ENCODE results near the gene SLC44A5.
"Not testable (repeated sequence)": the region's sequence is repeated elsewhere in the genome, so short reads cannot be mapped to it uniquely, and the experiment has no call there.

The SLC44A5 gene

DNA sequence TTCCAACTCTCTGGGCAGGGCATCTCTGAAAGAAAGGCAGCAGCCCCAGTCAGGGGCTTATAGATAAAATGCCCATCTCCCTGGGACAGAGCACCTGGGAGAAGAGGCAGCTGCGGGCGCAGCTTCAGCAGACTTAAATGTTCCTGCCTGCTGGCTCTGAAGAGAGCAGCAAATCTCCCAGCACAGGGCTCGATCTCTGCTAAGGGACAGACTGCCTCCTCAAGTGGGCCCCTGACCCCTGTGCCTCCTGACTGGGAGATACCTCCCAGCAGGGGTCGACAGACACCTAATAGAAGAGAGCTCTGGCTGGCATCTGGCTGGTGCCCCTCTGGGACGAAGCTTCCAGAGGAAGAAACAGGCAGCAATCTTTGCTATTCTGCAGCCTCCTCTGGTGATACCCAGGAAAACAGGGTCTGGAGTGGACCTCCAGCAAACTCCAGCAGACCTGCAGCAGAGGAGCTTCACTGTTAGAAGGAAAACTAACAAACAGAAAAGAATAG lies 207.7 kb downstream of the SLC44A5 start:
- not testable (repeated sequence) for H3K9ac ChIP-seq (ENCODE audit: low read depth, low read length); H3K4me3 ChIP-seq (ENCODE audit: low read depth in 1 of 2, low read length in 2 of 2); H3K27me3 ChIP-seq (ENCODE audit: insufficient read depth, low read length, poor library complexity); H3K4me2 ChIP-seq (ENCODE audit: insufficient read depth, low read length); H2AFZ ChIP-seq (ENCODE audit: low read depth, low read length); DNase-seq; H4K20me1 ChIP-seq (ENCODE audit: insufficient read depth, low read length); H3K4me1 ChIP-seq (ENCODE audit: insufficient read depth, low read length); H3K9me3 ChIP-seq (ENCODE audit: insufficient read depth, low read length, severe bottlenecking); H3K79me2 ChIP-seq (ENCODE audit: insufficient read depth, low read length); ATAC-seq (ENCODE audit: insufficient read depth, low read depth); H3K27ac ChIP-seq (ENCODE audit: low read length); H3K36me3 ChIP-seq (ENCODE audit: insufficient read depth, low read length)

DNA sequence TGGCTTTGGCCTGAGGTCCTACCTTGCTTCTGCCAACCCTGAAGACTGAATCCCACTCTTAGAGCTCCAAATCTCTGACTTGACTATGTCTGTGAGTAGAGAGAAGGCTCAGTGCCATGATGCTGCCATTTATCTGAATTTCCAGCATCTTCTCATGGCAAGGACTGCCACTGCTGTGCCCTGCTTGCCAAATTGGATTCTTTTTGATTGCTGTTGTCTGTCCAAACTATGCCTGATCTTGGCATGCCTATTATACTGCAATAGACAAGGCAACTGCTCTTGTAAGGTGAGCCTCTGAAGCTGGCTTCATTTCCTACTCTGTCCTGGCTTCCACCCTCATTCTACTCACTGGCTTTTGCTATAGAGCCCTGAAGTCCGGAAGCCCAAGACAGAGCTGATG lies 210.2 kb downstream of the SLC44A5 start:
- Histone ChIP-seq H3K36me3 (ENCODE audit: insufficient read depth, low read length) (no peaks in the 10 kb centered on the region), H3K9me3 (ENCODE audit: insufficient read depth, low read length, severe bottlenecking) (peaks cover 3% of the 10 kb centered on the region), H3K4me1 (ENCODE audit: insufficient read depth, low read length) (no peaks in the 10 kb centered on the region), H3K27ac (ENCODE audit: low read length) (no peak overlapping the region), H2AFZ (ENCODE audit: low read depth, low read length) (no peak overlapping the region), H3K9ac (ENCODE audit: low read depth, low read length) (no peak overlapping the region), H3K4me2 (ENCODE audit: insufficient read depth, low read length) (no peak overlapping the region), H3K4me3 (ENCODE audit: low read depth in 1 of 2, low read length in 2 of 2) (no peak overlapping the region), H3K27me3 (ENCODE audit: insufficient read depth, low read length, poor library complexity) (no peaks in the 10 kb centered on the region), H3K79me2 (ENCODE audit: insufficient read depth, low read length) (no peaks in the 10 kb centered on the region), H4K20me1 (ENCODE audit: insufficient read depth, low read length) (no peaks in the 10 kb centered on the region)
- TF ChIP-seq, protein P1, sequence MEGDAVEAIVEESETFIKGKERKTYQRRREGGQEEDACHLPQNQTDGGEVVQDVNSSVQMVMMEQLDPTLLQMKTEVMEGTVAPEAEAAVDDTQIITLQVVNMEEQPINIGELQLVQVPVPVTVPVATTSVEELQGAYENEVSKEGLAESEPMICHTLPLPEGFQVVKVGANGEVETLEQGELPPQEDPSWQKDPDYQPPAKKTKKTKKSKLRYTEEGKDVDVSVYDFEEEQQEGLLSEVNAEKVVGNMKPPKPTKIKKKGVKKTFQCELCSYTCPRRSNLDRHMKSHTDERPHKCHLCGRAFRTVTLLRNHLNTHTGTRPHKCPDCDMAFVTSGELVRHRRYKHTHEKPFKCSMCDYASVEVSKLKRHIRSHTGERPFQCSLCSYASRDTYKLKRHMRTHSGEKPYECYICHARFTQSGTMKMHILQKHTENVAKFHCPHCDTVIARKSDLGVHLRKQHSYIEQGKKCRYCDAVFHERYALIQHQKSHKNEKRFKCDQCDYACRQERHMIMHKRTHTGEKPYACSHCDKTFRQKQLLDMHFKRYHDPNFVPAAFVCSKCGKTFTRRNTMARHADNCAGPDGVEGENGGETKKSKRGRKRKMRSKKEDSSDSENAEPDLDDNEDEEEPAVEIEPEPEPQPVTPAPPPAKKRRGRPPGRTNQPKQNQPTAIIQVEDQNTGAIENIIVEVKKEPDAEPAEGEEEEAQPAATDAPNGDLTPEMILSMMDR (IDR thresholded peaks at IDR 0.05; ENCODE audit: borderline replicate concordance, extremely low read depth, low read length, poor library complexity, severe bottlenecking) = no peak
- no peak for TF ChIP-seq EZH2 (IDR thresholded peaks at IDR 0.05; ENCODE audit: borderline replicate concordance, low read depth, low read length, severe bottlenecking)
- ATAC-seq (ENCODE audit: insufficient read depth, low read depth) (no peak), DNase-seq (no peak)

DNA sequence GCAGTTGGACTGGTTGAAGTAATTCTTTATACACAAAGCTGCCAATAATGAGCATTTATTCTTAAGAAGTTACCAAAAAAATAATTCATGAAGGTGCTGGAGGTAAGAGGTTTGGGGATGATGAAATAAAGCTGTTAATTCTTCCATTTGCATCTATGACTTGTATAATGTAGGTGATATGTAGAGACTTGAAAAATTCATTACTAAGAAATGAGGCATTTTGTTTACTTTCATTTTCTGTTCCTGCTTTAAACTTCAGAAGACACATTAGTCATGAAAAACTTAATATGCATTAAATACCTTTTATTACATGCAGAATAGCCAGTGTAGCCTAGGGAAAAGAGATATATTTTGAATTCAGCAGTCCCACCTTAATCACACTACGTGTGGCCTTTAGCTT lies 214.2 kb downstream of the SLC44A5 start:
- no peak for ATAC-seq (ENCODE audit: insufficient read depth, low read depth)
- no peak overlapping the region for H3K4me2 ChIP-seq (ENCODE audit: insufficient read depth, low read length)
- TF ChIP-seq, protein P1 (IDR thresholded peaks at IDR 0.05; ENCODE audit: borderline replicate concordance, extremely low read depth, low read length, poor library complexity, severe bottlenecking) = no peak
- no peak for TF ChIP-seq EZH2 (IDR thresholded peaks at IDR 0.05; ENCODE audit: borderline replicate concordance, low read depth, low read length, severe bottlenecking)

DNA sequence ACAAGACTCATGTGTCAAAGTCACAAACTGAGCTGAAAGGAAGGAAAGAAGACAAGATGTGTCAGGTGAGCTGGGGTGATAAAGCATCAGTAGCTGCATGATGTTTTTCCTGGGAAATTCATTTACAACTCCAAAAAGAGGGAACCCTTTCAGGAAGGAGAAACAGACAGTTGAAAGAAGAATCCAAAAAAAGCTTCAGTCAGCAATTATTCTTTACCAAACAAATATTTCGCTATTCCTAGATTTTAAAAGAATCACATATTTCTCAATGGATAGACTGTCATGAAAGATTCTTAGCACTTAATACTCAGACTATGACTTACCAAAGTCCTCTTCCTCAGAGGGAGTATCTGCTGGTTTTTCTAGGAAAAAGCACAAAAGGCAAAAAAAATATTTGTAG lies 214.7 kb downstream of the SLC44A5 start:
- Histone ChIP-seq H3K4me1 (ENCODE audit: insufficient read depth, low read length) (no peaks in the 10 kb centered on the region), H3K4me2 (ENCODE audit: insufficient read depth, low read length) (no peak overlapping the region), H3K9me3 (ENCODE audit: insufficient read depth, low read length, severe bottlenecking) (no peaks in the 10 kb centered on the region), H3K4me3 (ENCODE audit: low read depth in 1 of 2, low read length in 2 of 2) (no peak overlapping the region), H3K36me3 (ENCODE audit: insufficient read depth, low read length) (no peaks in the 10 kb centered on the region), H3K27ac (ENCODE audit: low read length) (no peak overlapping the region), H3K79me2 (ENCODE audit: insufficient read depth, low read length) (no peaks in the 10 kb centered on the region), H3K27me3 (ENCODE audit: insufficient read depth, low read length, poor library complexity) (no peaks in the 10 kb centered on the region), H3K9ac (ENCODE audit: low read depth, low read length) (no peak overlapping the region), H2AFZ (ENCODE audit: low read depth, low read length) (no peak overlapping the region), H4K20me1 (ENCODE audit: insufficient read depth, low read length) (no peaks in the 10 kb centered on the region)
- TF ChIP-seq, protein P1 (IDR thresholded peaks at IDR 0.05; ENCODE audit: borderline replicate concordance, extremely low read depth, low read length, poor library complexity, severe bottlenecking) = no peak
- TF ChIP-seq EZH2 (IDR thresholded peaks at IDR 0.05; ENCODE audit: borderline replicate concordance, low read depth, low read length, severe bottlenecking) = no peak
- no peak for DNase-seq
- ATAC-seq (ENCODE audit: insufficient read depth, low read depth) = no peak

More for the DNA sequence above, 214.2 kb downstream of the SLC44A5 start:
- peaks cover 3% of the 10 kb centered on the region for H3K9me3 ChIP-seq (ENCODE audit: insufficient read depth, low read length, severe bottlenecking)
- H3K27me3 ChIP-seq (ENCODE audit: insufficient read depth, low read length, poor library complexity) = no peaks in the 10 kb centered on the region
- no peaks in the 10 kb centered on the region for H4K20me1 ChIP-seq (ENCODE audit: insufficient read depth, low read length)
- H3K27ac ChIP-seq (ENCODE audit: low read length) = no peak overlapping the region
- no peaks in the 10 kb centered on the region for H3K4me1 ChIP-seq (ENCODE audit: insufficient read depth, low read length)
- H3K9ac ChIP-seq (ENCODE audit: low read depth, low read length) = no peak overlapping the region
- H3K79me2 ChIP-seq (ENCODE audit: insufficient read depth, low read length) = no peaks in the 10 kb centered on the region
- H2AFZ ChIP-seq (ENCODE audit: low read depth, low read length) = no peak overlapping the region
- DNase-seq = no peak
- H3K36me3 ChIP-seq (ENCODE audit: insufficient read depth, low read length) = no peaks in the 10 kb centered on the region
- no peak overlapping the region for H3K4me3 ChIP-seq (ENCODE audit: low read depth in 1 of 2, low read length in 2 of 2)
